Amniotic stem cell (primary cell): ENCODE results near the gene CRACR2B.
A peak's percentile ranks its signal among the peaks of the same experiment; 100 is the strongest.

ENCODE experiments used
- DNase-seq: peaks from one replicate; lab custom pipeline; 2025; lab: John Stamatoyannopoulos, UW

Gene CRACR2B

GRCh38 chr11:839875-840617, 12.3 kb downstream of the CRACR2B start:
- no peak for DNase-seq

- DNase-seq, result no peak
These were observed 14.3 kb downstream of the CRACR2B start for GRCh38 chr11:841981-842369.

GRCh38 chr11:842370-843002, 14.8 kb downstream of the CRACR2B start, which contains the start of the genes POLR2L and TSPAN4:
Gene POLR2L, minus strand, starts transcription at chr11:842529. Its CDS starts 21 bp downstream, at chr11:842508.
Gene TSPAN4, plus strand, starts transcription at chr11:842852. Its CDS starts 7,453 bp downstream, at chr11:850305.
- peak; percentile 86 for DNase-seq

- no peak for DNase-seq
These were observed 15.5 kb downstream of the CRACR2B start for GRCh38 chr11:843086-843734.

GRCh38 chr11:843818-844692, 16.3 kb downstream of the CRACR2B start:
- DNase-seq, result peak; percentile 83

GRCh38 chr11:844693-845644, 17.2 kb downstream of the CRACR2B start:
- DNase-seq, result peak; percentile 61

GRCh38 chr11:845872-846495, 18.3 kb downstream of the CRACR2B start:
- DNase-seq, result no peak

- DNase-seq, result no peak
These were observed 18.9 kb downstream of the CRACR2B start for GRCh38 chr11:846496-847098.

- DNase-seq, result no peak
These were observed 20.2 kb downstream of the CRACR2B start for GRCh38 chr11:847876-848275.

- no peak for DNase-seq
These were observed 20.7 kb downstream of the CRACR2B start for GRCh38 chr11:848380-848931.

- DNase-seq, result no peak
These were observed 21.5 kb downstream of the CRACR2B start for GRCh38 chr11:849104-849824.

GRCh38 chr11:849951-850774, 22.4 kb downstream of the CRACR2B start:
- no peak for DNase-seq

GRCh38 chr11:850775-851763, 23.4 kb downstream of the CRACR2B start:
- no peak for DNase-seq

GRCh38 chr11:852762-853161, 25.0 kb downstream of the CRACR2B start:
- no peak for DNase-seq

GRCh38 chr11:853682-854448, 26.1 kb downstream of the CRACR2B start:
- DNase-seq, result no peak
